HepG2 (cell line): ENCODE results near the gene NDUFS1. TPM values are rescaled to one million over a fixed set of nuclear protein-coding genes. Genes with fewer than 3 reads are reported as not detected.

Experiments used
- CBFB ChIP-seq: sonication (generic); formaldehyde crosslinking; IDR thresholded peaks from 2 replicates; pipeline ENCODE4 v1.4.0; 2020; ENCODE audit warnings: missing genetic modification reagents
- CC2D1A ChIP-seq: sonication (generic); formaldehyde crosslinking; IDR thresholded peaks from 2 replicates; pipeline ENCODE4 v1.8.1; 2023; ENCODE audit warnings: mild to moderate bottlenecking, missing genetic modification reagents
- ELK4 ChIP-seq: sonication (generic); formaldehyde crosslinking; IDR thresholded peaks from 2 replicates; pipeline ENCODE4 v1.9.0; 2021; ENCODE audit warnings: missing genetic modification reagents, borderline replicate concordance
- EP300 ChIP-seq, 3 experiments: sonication (generic) in 1 of 3; formaldehyde crosslinking in 1 of 3; IDR thresholded peaks; 2 replicates each; pipeline versions ENCODE4 v1.5.1 to v1.6.1; 2011 to 2020; ENCODE audit warnings: low read depth in 2 of 3, low read length in 2 of 3, borderline replicate concordance in 1 of 3, improper control_type of control experiment in 1 of 3, mild to moderate bottlenecking in 1 of 3, missing genetic modification reagents in 1 of 3, moderate library complexity in 1 of 3
- FOXO1 ChIP-seq: sonication (generic); formaldehyde crosslinking; IDR thresholded peaks from 2 replicates; pipeline ENCODE4 v1.4.0; 2020; ENCODE audit warnings: missing genetic modification reagents
- GATAD2A ChIP-seq: IDR thresholded peaks from 2 replicates; pipeline ENCODE4 v1.6.1; 2016
- SMAD3 ChIP-seq: sonication (generic); formaldehyde crosslinking; IDR thresholded peaks from 2 replicates; pipeline ENCODE4 v1.4.0; 2020; ENCODE audit warnings: missing genetic modification reagents
- TSC22D2 ChIP-seq: sonication (generic); formaldehyde crosslinking; IDR thresholded peaks from 2 replicates; pipeline ENCODE4 v1.5.1; 2020; ENCODE audit warnings: missing genetic modification reagents, mild to moderate bottlenecking, borderline replicate concordance
- ZBTB3 ChIP-seq: sonication (generic); formaldehyde crosslinking; IDR thresholded peaks from 2 replicates; pipeline ENCODE4 v1.4.0; 2020; ENCODE audit warnings: low read depth, mild to moderate bottlenecking, moderate library complexity, missing genetic modification reagents, borderline replicate concordance
- ZBTB7A ChIP-seq: sonication (generic); formaldehyde crosslinking; IDR thresholded peaks from 2 replicates; pipeline ENCODE4 v1.8.0; 2022; ENCODE audit warnings: mild to moderate bottlenecking, missing genetic modification reagents
- ZNF10 ChIP-seq: sonication (generic); formaldehyde crosslinking; IDR thresholded peaks from 2 replicates; pipeline ENCODE4 v1.4.0; 2020; ENCODE audit warnings: mild to moderate bottlenecking, low read depth, missing genetic modification reagents, borderline replicate concordance
- ZNF260 ChIP-seq: sonication (generic); formaldehyde crosslinking; IDR thresholded peaks from 2 replicates; pipeline ENCODE4 v1.4.0; 2020; ENCODE audit warnings: missing genetic modification reagents, low read depth, mild to moderate bottlenecking, borderline replicate concordance
- ZNF280B ChIP-seq: sonication (generic); formaldehyde crosslinking; IDR thresholded peaks from 2 replicates; pipeline ENCODE4 v1.5.0; 2020; ENCODE audit warnings: missing genetic modification reagents, mild to moderate bottlenecking, borderline replicate concordance
- ZNF30 ChIP-seq: sonication (generic); formaldehyde crosslinking; IDR thresholded peaks from 2 replicates; pipeline ENCODE4 v1.5.0; 2020; ENCODE audit warnings: mild to moderate bottlenecking, missing genetic modification reagents
- ZNF431 ChIP-seq: sonication (generic); formaldehyde crosslinking; IDR thresholded peaks from 2 replicates; pipeline ENCODE4 v1.9.0; 2022; ENCODE audit warnings: missing genetic modification reagents, low read depth, mild to moderate bottlenecking, borderline replicate concordance
- ZNF547 ChIP-seq: sonication (generic); formaldehyde crosslinking; IDR thresholded peaks from 2 replicates; pipeline ENCODE4 v1.5.1; 2020; ENCODE audit warnings: mild to moderate bottlenecking, missing genetic modification reagents
- ZNF605 ChIP-seq: sonication (generic); formaldehyde crosslinking; IDR thresholded peaks from 2 replicates; pipeline ENCODE4 v1.8.0; 2022; ENCODE audit warnings: mild to moderate bottlenecking, missing genetic modification reagents
- ZNF720 ChIP-seq: sonication (generic); formaldehyde crosslinking; IDR thresholded peaks from 2 replicates; pipeline ENCODE4 v1.4.0; 2020; ENCODE audit warnings: missing genetic modification reagents
- polyA plus RNA-seq, 8 experiments: library from polyadenylated mRNA; depleted of rRNA in 3 of 8; stranded (reverse) in 7 of 8; unstranded in 1 of 8; fragments of >200 nt; fragmentation: Illumina TruSeq in 4 of 8; extraction: Trizol in 4 of 8; gene quantifications; 2 replicates each; pipeline versions ENCODE4 v1.2.1 to v1.2.3, GENCODE V29; 2011 to 2016; ENCODE audit warnings: low read depth in 4 of 8, missing spikeins in 1 of 8, mixed read lengths in 1 of 8; ENCODE audit not compliant: insufficient read depth in 1 of 8
- total RNA-seq, 5 experiments: library from RNA; depleted of rRNA; stranded (reverse); fragments of >200 nt; fragmentation: Illumina TruSeq; extraction: Trizol; gene quantifications; 2 replicates each; pipeline ENCODE4 v1.2.3, GENCODE V29; 2016; ENCODE audit warnings: low read depth in 1 of 5
- TF ChIP-seq, protein P1 (sequence below): sonication (generic); formaldehyde crosslinking; IDR thresholded peaks from 2 replicates; pipeline ENCODE4 v1.4.0; 2020; ENCODE audit warnings: mild to moderate bottlenecking, missing genetic modification reagents
- TF ChIP-seq, protein P2 (sequence below): IDR thresholded peaks from 2 replicates; pipeline ENCODE4 v1.6.1; 2016; ENCODE audit warnings: low read depth, borderline replicate concordance
- TF ChIP-seq, protein P3 (sequence below): sonication (generic); formaldehyde crosslinking; IDR thresholded peaks from 2 replicates; pipeline ENCODE4 v1.4.0; 2020; ENCODE audit warnings: missing genetic modification reagents
- TF ChIP-seq, protein P4 (sequence below): sonication (generic); formaldehyde crosslinking; conservative IDR thresholded peaks from 2 replicates; pipeline ENCODE4 v1.8.1; 2023; ENCODE audit warnings: missing genetic modification reagents

The NDUFS1 gene
- total and polyA plus RNA-seq, 2 of the 13 experiments (the other 11 are each of a cell fraction or from before 2014, with no cell fraction given): 139 to 242 TPM

- TF ChIP-seq ZNF280B (CRISPR knock-in tag): no peak
- no peak for TF ChIP-seq ZBTB7A (CRISPR knock-in tag)
- TF ChIP-seq TSC22D2: no peak
- no peak for TF ChIP-seq ZNF30 (CRISPR knock-in tag)
- TF ChIP-seq CBFB (CRISPR knock-in tag): no peak
- TF ChIP-seq, protein P1, sequence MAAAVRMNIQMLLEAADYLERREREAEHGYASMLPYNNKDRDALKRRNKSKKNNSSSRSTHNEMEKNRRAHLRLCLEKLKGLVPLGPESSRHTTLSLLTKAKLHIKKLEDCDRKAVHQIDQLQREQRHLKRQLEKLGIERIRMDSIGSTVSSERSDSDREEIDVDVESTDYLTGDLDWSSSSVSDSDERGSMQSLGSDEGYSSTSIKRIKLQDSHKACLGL (CRISPR knock-in tag): no peak
- TF ChIP-seq ZNF10 (CRISPR knock-in tag): no peak
- no peak for TF ChIP-seq GATAD2A (CRISPR knock-in tag)
- no peak for TF ChIP-seq FOXO1
- no peak for TF ChIP-seq ELK4 (CRISPR knock-in tag)
- TF ChIP-seq ZBTB3 (CRISPR knock-in tag): no peak
- TF ChIP-seq SMAD3 (CRISPR knock-in tag): no peak
- no peak for TF ChIP-seq ZNF260
- TF ChIP-seq ZNF605 (CRISPR knock-in tag): no peak
- TF ChIP-seq, protein P2, sequence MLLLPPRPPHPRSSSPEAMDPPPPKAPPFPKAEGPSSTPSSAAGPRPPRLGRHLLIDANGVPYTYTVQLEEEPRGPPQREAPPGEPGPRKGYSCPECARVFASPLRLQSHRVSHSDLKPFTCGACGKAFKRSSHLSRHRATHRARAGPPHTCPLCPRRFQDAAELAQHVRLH (CRISPR knock-in tag): no peak
- TF ChIP-seq, protein P3, sequence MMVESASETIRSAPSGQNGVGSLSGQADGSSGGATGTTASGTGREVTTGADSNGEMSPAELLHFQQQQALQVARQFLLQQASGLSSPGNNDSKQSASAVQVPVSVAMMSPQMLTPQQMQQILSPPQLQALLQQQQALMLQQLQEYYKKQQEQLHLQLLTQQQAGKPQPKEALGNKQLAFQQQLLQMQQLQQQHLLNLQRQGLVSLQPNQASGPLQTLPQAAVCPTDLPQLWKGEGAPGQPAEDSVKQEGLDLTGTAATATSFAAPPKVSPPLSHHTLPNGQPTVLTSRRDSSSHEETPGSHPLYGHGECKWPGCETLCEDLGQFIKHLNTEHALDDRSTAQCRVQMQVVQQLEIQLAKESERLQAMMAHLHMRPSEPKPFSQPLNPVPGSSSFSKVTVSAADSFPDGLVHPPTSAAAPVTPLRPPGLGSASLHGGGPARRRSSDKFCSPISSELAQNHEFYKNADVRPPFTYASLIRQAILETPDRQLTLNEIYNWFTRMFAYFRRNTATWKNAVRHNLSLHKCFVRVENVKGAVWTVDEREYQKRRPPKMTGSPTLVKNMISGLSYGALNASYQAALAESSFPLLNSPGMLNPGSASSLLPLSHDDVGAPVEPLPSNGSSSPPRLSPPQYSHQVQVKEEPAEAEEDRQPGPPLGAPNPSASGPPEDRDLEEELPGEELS (CRISPR knock-in tag): no peak
- no peak for TF ChIP-seq ZNF720 (CRISPR knock-in tag)
- no peak for TF ChIP-seq EP300 (IDR thresholded peaks at IDR 0.05; ENCODE audit: low read depth in 2 of 2, low read length in 2 of 2)
- no peak for TF ChIP-seq EP300 (CRISPR knock-in tag; IDR thresholded peaks at IDR 0.05; ENCODE audit: borderline replicate concordance)
- no peak; the same call in 1 of the 2 replicates for TF ChIP-seq ZNF431 (CRISPR knock-in tag)
- TF ChIP-seq ZNF547 (CRISPR knock-in tag): no peak; the same call in 1 of the 2 replicates
- TF ChIP-seq, protein P4, sequence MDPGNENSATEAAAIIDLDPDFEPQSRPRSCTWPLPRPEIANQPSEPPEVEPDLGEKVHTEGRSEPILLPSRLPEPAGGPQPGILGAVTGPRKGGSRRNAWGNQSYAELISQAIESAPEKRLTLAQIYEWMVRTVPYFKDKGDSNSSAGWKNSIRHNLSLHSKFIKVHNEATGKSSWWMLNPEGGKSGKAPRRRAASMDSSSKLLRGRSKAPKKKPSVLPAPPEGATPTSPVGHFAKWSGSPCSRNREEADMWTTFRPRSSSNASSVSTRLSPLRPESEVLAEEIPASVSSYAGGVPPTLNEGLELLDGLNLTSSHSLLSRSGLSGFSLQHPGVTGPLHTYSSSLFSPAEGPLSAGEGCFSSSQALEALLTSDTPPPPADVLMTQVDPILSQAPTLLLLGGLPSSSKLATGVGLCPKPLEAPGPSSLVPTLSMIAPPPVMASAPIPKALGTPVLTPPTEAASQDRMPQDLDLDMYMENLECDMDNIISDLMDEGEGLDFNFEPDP (CRISPR knock-in tag): no peak
- TF ChIP-seq CC2D1A: no peak
Measured at GRCh38 chr2:206084870-206085741, 74.1 kb downstream of the NDUFS1 start (continued).
